ENCODE measurements around the gene CTRL.
A peak's percentile ranks its signal among the peaks of the same experiment; 100 is the strongest.
"Not testable (repeated sequence)": the region's sequence is repeated elsewhere in the genome, so short reads cannot be mapped to it uniquely, and the experiment has no call there.

The CTRL gene

GRCh38 chr16:67940446-67941089 lies 8.9 kb upstream of the CTRL start:
- DNase-seq, result no peak

GRCh38 chr16:67939507-67940445 lies 8.1 kb upstream of the CTRL start:
- DNase-seq, result no peak

- DNase-seq, result not testable (repeated sequence)
Measured at GRCh38 chr16:67937713-67938112, 6.1 kb upstream of the CTRL start.

GRCh38 chr16:67936880-67937605 lies 5.4 kb upstream of the CTRL start:
- no peak for DNase-seq

GRCh38 chr16:67936124-67936879 lies 4.6 kb upstream of the CTRL start, which contains the start of gene PSMB10:
PSMB10 (minus strand) TSS chr16:67936850; CDS start chr16:67936749, 101 bp downstream.
- no peak for DNase-seq

GRCh38 chr16:67935402-67936123 lies 3.9 kb upstream of the CTRL start:
- peak; percentile 66 to 77 for DNase-seq

GRCh38 chr16:67935101-67935401 lies 3.4 kb upstream of the CTRL start:
- no peak for DNase-seq

GRCh38 chr16:67934306-67935100 lies 2.8 kb upstream of the CTRL start:
- DNase-seq, result no peak

- DNase-seq, result no peak
Measured at GRCh38 chr16:67933805-67934204, 2.1 kb upstream of the CTRL start.

- DNase-seq, result no peak
Measured at GRCh38 chr16:67932462-67932840, 789 bp upstream of the CTRL start.

GRCh38 chr16:67930678-67931211 lies 917 bp downstream of the CTRL start:
- no peak for DNase-seq

GRCh38 chr16:67930191-67930590 lies 1.5 kb downstream of the CTRL start:
- DNase-seq, result no peak

- DNase-seq, result peak in 1 of 2 experiments; percentile 57
Measured at GRCh38 chr16:67928561-67929364, 2.9 kb downstream of the CTRL start.

GRCh38 chr16:67928147-67928546 lies 3.5 kb downstream of the CTRL start:
- no peak for DNase-seq

- DNase-seq, result no peak
Measured at GRCh38 chr16:67927131-67927941, 4.3 kb downstream of the CTRL start.

GRCh38 chr16:67926181-67926750 lies 5.4 kb downstream of the CTRL start:
- DNase-seq, result no peak

GRCh38 chr16:67924140-67924906 lies 7.3 kb downstream of the CTRL start:
- no peak for DNase-seq
